ENCODE results near the gene UTP25. TPM values are rescaled to one million over a fixed set of nuclear protein-coding genes. Genes with fewer than 3 reads are reported as not detected.
"Not testable (repeated sequence)": the region's sequence is repeated elsewhere in the genome, so short reads cannot be mapped to it uniquely, and the experiment has no call there.

Gene UTP25
- total RNA-seq, 1 donor from 2014 or later, result 17.6 TPM

- Mint-ChIP-seq H3K9me3 (no peaks in the 10 kb centered on the region), H3K36me3 (ENCODE audit: low read depth) (no peaks in the 10 kb centered on the region), H3K27ac (no peak overlapping the region), H3K4me1 (peaks cover 4% of the 10 kb centered on the region), H3K27me3 (peaks cover 26% of the 10 kb centered on the region), H3K4me3 (no peak overlapping the region)
- no peak for DNase-seq
- intact Hi-C loops (cut with micrococcal nuclease), result no loop called here
Observed at GRCh38 chr1:209879539-209879938, 51.8 kb downstream of the UTP25 start.

GRCh38 chr1:209880031-209880430, 52.3 kb downstream of the UTP25 start:
- Mint-ChIP-seq H3K27me3 (peaks cover 28% of the 10 kb centered on the region), H3K4me3 (no peak overlapping the region), H3K27ac (no peak overlapping the region), H3K4me1 (peaks cover 6% of the 10 kb centered on the region), H3K9me3 (no peaks in the 10 kb centered on the region), H3K36me3 (ENCODE audit: low read depth) (no peaks in the 10 kb centered on the region)
- no peak for DNase-seq
- intact Hi-C loops (cut with micrococcal nuclease), result loop anchor here (10.0 kb wide), 1 partner anchor 55 kb away; the partner anchor contains the start of gene SYT14

- no peak overlapping the region for H3K27ac Mint-ChIP-seq
- H3K4me3 Mint-ChIP-seq, result no peak overlapping the region
- peaks cover 30% of the 10 kb centered on the region for H3K27me3 Mint-ChIP-seq
- H3K4me1 Mint-ChIP-seq, result peaks cover 6% of the 10 kb centered on the region
- DNase-seq, result no peak
- H3K36me3 Mint-ChIP-seq (ENCODE audit: low read depth), result no peaks in the 10 kb centered on the region
- no peaks in the 10 kb centered on the region for H3K9me3 Mint-ChIP-seq
- intact Hi-C loops (cut with micrococcal nuclease), result loop anchor here (10.0 kb wide), 1 partner anchor 53 kb away; the partner anchor contains the start of gene SYT14
Observed at GRCh38 chr1:209881619-209882018, 53.8 kb downstream of the UTP25 start.

- intact Hi-C loops (cut with micrococcal nuclease), result loop anchor here (10.0 kb wide), 1 partner anchor 53 kb away; the partner anchor contains the start of gene SYT14
Observed at GRCh38 chr1:209882286-209882685, 54.5 kb downstream of the UTP25 start.

GRCh38 chr1:209882942-209883340, 55.2 kb downstream of the UTP25 start:
- Mint-ChIP-seq H3K4me1 (peaks cover 6% of the 10 kb centered on the region), H3K9me3 (no peaks in the 10 kb centered on the region), H3K27ac (no peak overlapping the region), H3K4me3 (no peak overlapping the region), H3K27me3 (peaks cover 34% of the 10 kb centered on the region), H3K36me3 (ENCODE audit: low read depth) (no peaks in the 10 kb centered on the region)
- intact Hi-C loops (cut with micrococcal nuclease), result loop anchor here (10.0 kb wide), 1 partner anchor 52 kb away; the partner anchor contains the start of gene SYT14
- peak; percentile 29 for DNase-seq

More at GRCh38 chr1:209882286-209882685, 54.5 kb downstream of the UTP25 start:
- H3K27ac Mint-ChIP-seq, result no peak overlapping the region
- H3K9me3 Mint-ChIP-seq, result no peaks in the 10 kb centered on the region
- H3K27me3 Mint-ChIP-seq, result peaks cover 33% of the 10 kb centered on the region
- peaks cover 6% of the 10 kb centered on the region for H3K4me1 Mint-ChIP-seq
- H3K36me3 Mint-ChIP-seq (ENCODE audit: low read depth), result no peaks in the 10 kb centered on the region
- H3K4me3 Mint-ChIP-seq, result no peak overlapping the region
- peak; percentile 35 for DNase-seq

- H3K27me3 Mint-ChIP-seq, result peaks cover 34% of the 10 kb centered on the region
- H3K4me3 Mint-ChIP-seq, result no peak overlapping the region
- DNase-seq, result peak; percentile 20
- H3K9me3 Mint-ChIP-seq, result no peaks in the 10 kb centered on the region
- H3K4me1 Mint-ChIP-seq, result peaks cover 6% of the 10 kb centered on the region
- H3K27ac Mint-ChIP-seq, result no peak overlapping the region
- no peaks in the 10 kb centered on the region for H3K36me3 Mint-ChIP-seq (ENCODE audit: low read depth)
- intact Hi-C loops (cut with micrococcal nuclease), result loop anchor here (10.0 kb wide), 1 partner anchor 51 kb away; the partner anchor contains the start of gene SYT14
Observed at GRCh38 chr1:209883341-209883971, 55.7 kb downstream of the UTP25 start.

- Mint-ChIP-seq H3K4me1 (peaks cover 6% of the 10 kb centered on the region), H3K36me3 (ENCODE audit: low read depth) (no peaks in the 10 kb centered on the region), H3K27me3 (peaks cover 29% of the 10 kb centered on the region), H3K27ac (no peak overlapping the region), H3K9me3 (no peaks in the 10 kb centered on the region), H3K4me3 (no peak overlapping the region)
- peak; percentile 29 for DNase-seq
- intact Hi-C loops (cut with micrococcal nuclease), result loop anchor here (10.0 kb wide), 1 partner anchor 51 kb away; the partner anchor contains the start of gene SYT14
Observed at GRCh38 chr1:209884249-209884648, 56.5 kb downstream of the UTP25 start.

- H3K4me1 Mint-ChIP-seq, result peaks cover 6% of the 10 kb centered on the region
- H3K9me3 Mint-ChIP-seq, result no peaks in the 10 kb centered on the region
- no peak overlapping the region for H3K27ac Mint-ChIP-seq
- H3K4me3 Mint-ChIP-seq, result no peak overlapping the region
- DNase-seq, result peak; percentile 66
- intact Hi-C loops (cut with micrococcal nuclease), result loop anchor here (10.0 kb wide), 1 partner anchor 50 kb away; the partner anchor contains the start of gene SYT14
- no peaks in the 10 kb centered on the region for H3K36me3 Mint-ChIP-seq (ENCODE audit: low read depth)
- peaks cover 29% of the 10 kb centered on the region for H3K27me3 Mint-ChIP-seq
Observed at GRCh38 chr1:209884665-209885117, 56.9 kb downstream of the UTP25 start.

- no peaks in the 10 kb centered on the region for H3K9me3 Mint-ChIP-seq
- peaks cover 6% of the 10 kb centered on the region for H3K4me1 Mint-ChIP-seq
- no peaks in the 10 kb centered on the region for H3K36me3 Mint-ChIP-seq (ENCODE audit: low read depth)
- no peak overlapping the region for H3K27ac Mint-ChIP-seq
- H3K4me3 Mint-ChIP-seq, result no peak overlapping the region
- H3K27me3 Mint-ChIP-seq, result peaks cover 25% of the 10 kb centered on the region
- intact Hi-C loops (cut with micrococcal nuclease), result loop anchor here (10.0 kb wide), 1 partner anchor 49 kb away; the partner anchor contains the start of gene SYT14
- peak; percentile 16 for DNase-seq
Observed at GRCh38 chr1:209885403-209886218, 57.8 kb downstream of the UTP25 start.

- H3K4me3 Mint-ChIP-seq, result no peak overlapping the region
- H3K36me3 Mint-ChIP-seq (ENCODE audit: low read depth), result no peaks in the 10 kb centered on the region
- H3K9me3 Mint-ChIP-seq, result no peaks in the 10 kb centered on the region
- H3K27me3 Mint-ChIP-seq, result peaks cover 23% of the 10 kb centered on the region
- no peak overlapping the region for H3K27ac Mint-ChIP-seq
- intact Hi-C loops (cut with micrococcal nuclease), result loop anchor here (10.0 kb wide), 1 partner anchor 49 kb away; the partner anchor contains the start of gene SYT14
- peaks cover 6% of the 10 kb centered on the region for H3K4me1 Mint-ChIP-seq
- DNase-seq, result peak; percentile 14
Observed at GRCh38 chr1:209886219-209886536, 58.4 kb downstream of the UTP25 start.

GRCh38 chr1:209888291-209889076, 60.7 kb downstream of the UTP25 start:
- H3K4me1 Mint-ChIP-seq; H3K36me3 Mint-ChIP-seq (ENCODE audit: low read depth); H3K27ac Mint-ChIP-seq; H3K9me3 Mint-ChIP-seq; H3K4me3 Mint-ChIP-seq: not testable (repeated sequence)
- intact Hi-C loops (cut with micrococcal nuclease), result loop anchor here (10.0 kb wide), 1 partner anchor 46 kb away; the partner anchor contains the start of gene SYT14
- peak; percentile 37 for DNase-seq
- peaks cover 14% of the 10 kb centered on the region for H3K27me3 Mint-ChIP-seq

GRCh38 chr1:209889077-209889418, 61.3 kb downstream of the UTP25 start:
- Mint-ChIP-seq H3K9me3 (no peaks in the 10 kb centered on the region), H3K4me1 (peaks cover 5% of the 10 kb centered on the region), H3K27ac (no peak overlapping the region), H3K36me3 (ENCODE audit: low read depth) (no peaks in the 10 kb centered on the region), H3K27me3 (peaks cover 15% of the 10 kb centered on the region), H3K4me3 (no peak overlapping the region)
- intact Hi-C loops (cut with micrococcal nuclease), result loop anchor here (10.0 kb wide), 1 partner anchor 46 kb away; the partner anchor contains the start of gene SYT14
- peak; percentile 50 for DNase-seq

GRCh38 chr1:209890641-209891330, 63.0 kb downstream of the UTP25 start:
- DNase-seq, result peak; percentile 21
- H3K36me3 Mint-ChIP-seq (ENCODE audit: low read depth), result no peaks in the 10 kb centered on the region
- no peak overlapping the region for H3K27ac Mint-ChIP-seq
- no peaks in the 10 kb centered on the region for H3K9me3 Mint-ChIP-seq
- H3K4me3 Mint-ChIP-seq, result no peak overlapping the region
- H3K4me1 Mint-ChIP-seq, result peaks cover 5% of the 10 kb centered on the region
- peaks cover 12% of the 10 kb centered on the region for H3K27me3 Mint-ChIP-seq
- intact Hi-C loops (cut with micrococcal nuclease), result no loop called here

Data from activated CD4-positive, alpha-beta T cell treated with anti-CD3 and anti-CD28 coated beads, Interleukin-2, amount 10 ng/mL, durations not matched to agents 24 days and 14 days (primary cell).